Calu3 (cell line): ENCODE results near the gene SLC29A3. TPM values are rescaled to one million over a fixed set of nuclear protein-coding genes. Genes with fewer than 3 reads are reported as not detected.
"Not testable (repeated sequence)": the region's sequence is repeated elsewhere in the genome, so short reads cannot be mapped to it uniquely, and the experiment has no call there.

Experiments
- BruUV-seq: library from RNA; stranded (reverse); fragments of 400-500 nt; replicated peaks from 2 replicates; lab custom pipeline; 2021; lab: Mats Ljungman, UMichigan
- CTCF ChIA-PET: fragments of 300-600 bp; sonication (Branson Sonifier 250); formaldehyde crosslinking; loops from one replicate; lab custom pipeline; 2022; ENCODE audit warnings: antibody characterized with exemption; lab: Charles Lee
- DNase-seq: peaks from one replicate; pipeline ENCODE4 v3.0.0; 2022
- H3K27ac Mint-ChIP-seq: one replicate; pipeline ENCODE4 v1.8.0; 2022; ENCODE audit warnings: mixed read lengths; ENCODE audit not compliant: unreplicated experiment
- H3K27me3 Mint-ChIP-seq: one replicate; pipeline ENCODE4 v1.8.0; 2022; ENCODE audit warnings: mixed read lengths; ENCODE audit not compliant: unreplicated experiment
- H3K36me3 Mint-ChIP-seq: one replicate; pipeline ENCODE4 v1.8.0; 2022; ENCODE audit warnings: mild to moderate bottlenecking, moderate library complexity, mixed read lengths; ENCODE audit not compliant: insufficient read depth, unreplicated experiment
- H3K4me1 Mint-ChIP-seq: one replicate; pipeline ENCODE4 v1.8.0; 2022; ENCODE audit warnings: mild to moderate bottlenecking, low read depth, mixed read lengths; ENCODE audit not compliant: unreplicated experiment
- H3K4me3 Mint-ChIP-seq: one replicate; pipeline ENCODE4 v1.8.0; 2022; ENCODE audit warnings: mild to moderate bottlenecking, low read depth, moderate library complexity, mixed read lengths; ENCODE audit not compliant: unreplicated experiment
- H3K9me3 Mint-ChIP-seq: one replicate; pipeline ENCODE4 v1.8.0; 2022; ENCODE audit warnings: low read depth, mixed read lengths; ENCODE audit not compliant: unreplicated experiment
- intact Hi-C: fragments of 100-400 bp; cut with micrococcal nuclease; formaldehyde crosslinking; loops from one replicate; pipeline ENCODE4 v1.10.0; 2022; ENCODE audit not compliant: unreplicated experiment
- total RNA-seq: library from RNA; stranded (reverse); gene quantifications from 2 replicates; pipeline ENCODE4 v1.2.3, GENCODE V29; 2022
- TF ChIP-seq, protein P1 (sequence below): fragments of 200-600 bp; IDR thresholded peaks from one replicate; pipeline ENCODE4 v1.8.0; 2022; ENCODE audit warnings: antibody characterized with exemption; ENCODE audit not compliant: unreplicated experiment

SLC29A3 gene
- total RNA-seq, 1 experiment from 2014 or later, result 5.9 TPM

DNA sequence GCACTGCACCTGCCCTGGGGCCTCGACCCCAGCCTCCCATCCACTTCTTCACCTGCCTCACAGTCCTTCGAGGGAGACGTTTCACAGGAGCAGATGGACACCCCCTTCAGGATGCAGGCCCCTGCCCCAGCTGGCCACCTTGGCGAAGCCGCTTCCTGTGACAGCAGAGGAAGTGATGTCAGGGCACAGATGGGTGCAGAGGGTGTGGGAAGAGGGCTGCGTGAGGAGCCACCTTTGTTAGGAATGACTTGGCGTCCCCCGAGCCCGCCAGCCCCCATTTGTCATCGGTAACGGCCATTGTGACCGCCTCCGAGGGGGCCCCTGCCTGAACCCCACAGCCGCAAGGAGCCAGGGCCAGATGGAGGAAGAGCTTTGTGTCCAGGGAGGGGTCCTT lies 47.4 kb upstream of the SLC29A3 start:
- TF ChIP-seq, protein P1, sequence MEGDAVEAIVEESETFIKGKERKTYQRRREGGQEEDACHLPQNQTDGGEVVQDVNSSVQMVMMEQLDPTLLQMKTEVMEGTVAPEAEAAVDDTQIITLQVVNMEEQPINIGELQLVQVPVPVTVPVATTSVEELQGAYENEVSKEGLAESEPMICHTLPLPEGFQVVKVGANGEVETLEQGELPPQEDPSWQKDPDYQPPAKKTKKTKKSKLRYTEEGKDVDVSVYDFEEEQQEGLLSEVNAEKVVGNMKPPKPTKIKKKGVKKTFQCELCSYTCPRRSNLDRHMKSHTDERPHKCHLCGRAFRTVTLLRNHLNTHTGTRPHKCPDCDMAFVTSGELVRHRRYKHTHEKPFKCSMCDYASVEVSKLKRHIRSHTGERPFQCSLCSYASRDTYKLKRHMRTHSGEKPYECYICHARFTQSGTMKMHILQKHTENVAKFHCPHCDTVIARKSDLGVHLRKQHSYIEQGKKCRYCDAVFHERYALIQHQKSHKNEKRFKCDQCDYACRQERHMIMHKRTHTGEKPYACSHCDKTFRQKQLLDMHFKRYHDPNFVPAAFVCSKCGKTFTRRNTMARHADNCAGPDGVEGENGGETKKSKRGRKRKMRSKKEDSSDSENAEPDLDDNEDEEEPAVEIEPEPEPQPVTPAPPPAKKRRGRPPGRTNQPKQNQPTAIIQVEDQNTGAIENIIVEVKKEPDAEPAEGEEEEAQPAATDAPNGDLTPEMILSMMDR, result no peak
- no TSS peak for BruUV-seq
- Mint-ChIP-seq H3K27ac (no peak overlapping the region), H3K4me3 (no peak overlapping the region), H3K36me3 (no peaks in the 10 kb centered on the region), H3K9me3 (no peaks in the 10 kb centered on the region), H3K27me3 (peaks cover 58% of the 10 kb centered on the region), H3K4me1 (no peaks in the 10 kb centered on the region)
- intact Hi-C loops, result no loop called here
- DNase-seq, result no peak
- CTCF ChIA-PET, result interaction anchor here (0.9 kb wide), 1 partner anchor 368 kb away, joined by 3 read pairs; no protein-coding TSS in a partner anchor

DNA sequence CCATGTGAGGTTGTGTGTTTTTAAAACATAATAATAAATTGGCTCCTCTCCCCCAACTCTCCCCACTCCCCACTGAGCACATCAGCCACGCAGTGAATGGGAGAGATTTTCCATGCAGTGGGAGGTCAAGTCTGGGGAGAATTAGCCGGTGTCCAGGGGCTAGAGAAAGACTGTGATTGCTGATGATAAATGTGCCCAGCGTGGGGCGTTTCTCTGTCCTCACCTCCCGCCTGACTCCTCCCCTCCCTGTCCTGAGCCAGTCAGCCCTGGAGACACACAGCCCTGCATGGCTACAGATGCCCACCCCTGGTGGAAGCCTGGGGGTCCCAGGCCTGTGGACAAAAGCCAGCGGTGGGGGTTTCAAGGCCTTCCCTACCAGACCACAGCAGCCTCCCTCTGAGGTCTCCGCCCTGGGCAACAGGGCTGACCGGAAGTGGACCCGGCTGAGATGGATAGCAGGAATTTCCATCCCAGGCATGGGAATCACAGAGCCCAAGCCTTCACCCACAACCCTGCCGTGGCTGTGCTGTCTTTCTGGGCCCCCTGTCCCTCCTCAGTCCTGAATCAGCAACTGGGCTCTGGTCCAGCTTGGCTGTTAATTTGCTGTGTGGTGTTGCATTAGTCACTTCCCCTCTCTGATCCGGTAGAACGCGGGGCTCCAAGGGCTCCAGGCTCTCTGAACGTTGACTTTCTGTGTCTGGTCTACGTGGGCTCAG lies 46.8 kb upstream of the SLC29A3 start:
- intact Hi-C loops, result no loop called here
- DNase-seq, result no peak
- CTCF ChIA-PET, result no interaction called here
- peaks cover 53% of the 10 kb centered on the region for H3K27me3 Mint-ChIP-seq
- H3K4me3 Mint-ChIP-seq, result no peak overlapping the region
- no peaks in the 10 kb centered on the region for H3K4me1 Mint-ChIP-seq
- no peak overlapping the region for H3K27ac Mint-ChIP-seq
- TF ChIP-seq, protein P1, result no peak
- H3K9me3 Mint-ChIP-seq, result no peaks in the 10 kb centered on the region
- no TSS peak for BruUV-seq
- no peaks in the 10 kb centered on the region for H3K36me3 Mint-ChIP-seq

GRCh38 chr10:71272974-71273373 lies 46.1 kb upstream of the SLC29A3 start:
- H3K27ac Mint-ChIP-seq, BruUV-seq, H3K9me3 Mint-ChIP-seq, H3K4me3 Mint-ChIP-seq, H3K4me1 Mint-ChIP-seq, DNase-seq, CTCF ChIA-PET, H3K36me3 Mint-ChIP-seq, intact Hi-C loops: not testable (repeated sequence)
- H3K27me3 Mint-ChIP-seq, result peaks cover 45% of the 10 kb centered on the region

DNA sequence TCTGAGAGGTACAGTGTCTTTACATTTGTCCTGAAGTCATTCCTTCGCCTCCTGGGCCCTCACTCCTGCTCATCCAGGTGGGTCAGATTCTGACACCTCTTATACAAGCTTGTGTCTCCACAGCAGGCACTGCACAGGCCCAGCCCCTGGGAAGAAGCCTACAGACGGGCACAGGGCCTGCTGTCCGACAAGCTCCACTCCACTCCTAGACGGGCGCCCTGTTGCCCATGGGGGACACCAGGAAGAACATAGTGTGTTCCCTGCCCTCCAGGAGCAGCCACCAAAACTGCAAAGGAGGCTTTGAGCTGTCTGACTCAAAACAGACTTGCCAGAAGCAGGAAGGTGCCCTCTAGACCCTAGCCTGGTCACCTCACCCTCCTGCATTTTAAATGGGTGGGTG lies 45.6 kb upstream of the SLC29A3 start:
- intact Hi-C loops, result no loop called here

More for the DNA sequence above, 45.6 kb upstream of the SLC29A3 start:
- no peak overlapping the region for H3K27ac Mint-ChIP-seq
- peaks cover 40% of the 10 kb centered on the region for H3K27me3 Mint-ChIP-seq
- CTCF ChIA-PET, result no interaction called here
- H3K9me3 Mint-ChIP-seq, result no peaks in the 10 kb centered on the region
- no peak overlapping the region for H3K4me3 Mint-ChIP-seq
- no peak for DNase-seq
- H3K36me3 Mint-ChIP-seq, result no peaks in the 10 kb centered on the region
- no TSS peak for BruUV-seq
- TF ChIP-seq, protein P1, result no peak
- H3K4me1 Mint-ChIP-seq, result no peaks in the 10 kb centered on the region
